ENCODE results near the gene TMEM184C. TPM values are rescaled to one million over a fixed set of nuclear protein-coding genes. Genes with fewer than 3 reads are reported as not detected.
A peak's percentile ranks its signal among the peaks of the same experiment; 100 is the strongest.

TMEM184C gene
- total RNA-seq, 1 experiment from 2014 or later = 43.7 TPM

DNA sequence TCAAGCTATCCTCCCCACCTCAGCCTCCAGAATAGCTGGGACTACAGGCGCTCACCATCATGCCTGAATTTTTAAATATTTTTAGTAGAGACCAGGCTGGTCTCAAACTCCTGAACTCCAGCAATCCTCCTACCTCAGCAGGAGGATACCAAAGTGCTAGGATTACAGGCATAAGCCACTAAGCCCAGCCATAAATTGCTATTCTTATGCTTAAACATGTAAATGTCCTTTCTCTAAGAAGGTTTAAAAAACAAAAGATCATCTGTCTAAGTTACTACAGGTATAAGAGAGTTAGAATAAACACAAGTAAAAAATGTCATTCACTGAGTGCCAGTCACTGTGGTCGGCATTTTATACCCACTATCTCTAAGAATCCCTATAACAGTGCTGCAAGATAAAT is 38.4 kb downstream of the TMEM184C start:
- TF ChIP-seq, protein P1, sequence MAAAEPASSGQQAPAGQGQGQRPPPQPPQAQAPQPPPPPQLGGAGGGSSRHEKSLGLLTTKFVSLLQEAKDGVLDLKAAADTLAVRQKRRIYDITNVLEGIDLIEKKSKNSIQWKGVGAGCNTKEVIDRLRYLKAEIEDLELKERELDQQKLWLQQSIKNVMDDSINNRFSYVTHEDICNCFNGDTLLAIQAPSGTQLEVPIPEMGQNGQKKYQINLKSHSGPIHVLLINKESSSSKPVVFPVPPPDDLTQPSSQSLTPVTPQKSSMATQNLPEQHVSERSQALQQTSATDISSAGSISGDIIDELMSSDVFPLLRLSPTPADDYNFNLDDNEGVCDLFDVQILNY (CRISPR knock-in tag; IDR thresholded peaks at IDR 0.05) = no peak
- TF ChIP-seq, protein P2, sequence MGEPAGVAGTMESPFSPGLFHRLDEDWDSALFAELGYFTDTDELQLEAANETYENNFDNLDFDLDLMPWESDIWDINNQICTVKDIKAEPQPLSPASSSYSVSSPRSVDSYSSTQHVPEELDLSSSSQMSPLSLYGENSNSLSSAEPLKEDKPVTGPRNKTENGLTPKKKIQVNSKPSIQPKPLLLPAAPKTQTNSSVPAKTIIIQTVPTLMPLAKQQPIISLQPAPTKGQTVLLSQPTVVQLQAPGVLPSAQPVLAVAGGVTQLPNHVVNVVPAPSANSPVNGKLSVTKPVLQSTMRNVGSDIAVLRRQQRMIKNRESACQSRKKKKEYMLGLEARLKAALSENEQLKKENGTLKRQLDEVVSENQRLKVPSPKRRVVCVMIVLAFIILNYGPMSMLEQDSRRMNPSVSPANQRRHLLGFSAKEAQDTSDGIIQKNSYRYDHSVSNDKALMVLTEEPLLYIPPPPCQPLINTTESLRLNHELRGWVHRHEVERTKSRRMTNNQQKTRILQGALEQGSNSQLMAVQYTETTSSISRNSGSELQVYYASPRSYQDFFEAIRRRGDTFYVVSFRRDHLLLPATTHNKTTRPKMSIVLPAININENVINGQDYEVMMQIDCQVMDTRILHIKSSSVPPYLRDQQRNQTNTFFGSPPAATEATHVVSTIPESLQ (CRISPR knock-in tag; IDR thresholded peaks at IDR 0.05) = no peak
- no peak for TF ChIP-seq TP53 (CRISPR knock-in tag; IDR thresholded peaks at IDR 0.05)
- TF ChIP-seq JAZF1 (CRISPR knock-in tag; IDR thresholded peaks at IDR 0.05) = no peak
- TF ChIP-seq, protein P3, sequence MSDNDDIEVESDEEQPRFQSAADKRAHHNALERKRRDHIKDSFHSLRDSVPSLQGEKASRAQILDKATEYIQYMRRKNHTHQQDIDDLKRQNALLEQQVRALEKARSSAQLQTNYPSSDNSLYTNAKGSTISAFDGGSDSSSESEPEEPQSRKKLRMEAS (CRISPR knock-in tag; IDR thresholded peaks at IDR 0.05) = no peak
- TF ChIP-seq PRRX2 (CRISPR knock-in tag; IDR thresholded peaks at IDR 0.05) = no peak
- TF ChIP-seq GRHL2 (CRISPR knock-in tag; IDR thresholded peaks at IDR 0.05; ENCODE audit: insufficient replicate concordance, severe bottlenecking) = no peak
- no peak for TF ChIP-seq OVOL2 (CRISPR knock-in tag; IDR thresholded peaks at IDR 0.05; ENCODE audit: borderline replicate concordance)
- TF ChIP-seq, protein P4, sequence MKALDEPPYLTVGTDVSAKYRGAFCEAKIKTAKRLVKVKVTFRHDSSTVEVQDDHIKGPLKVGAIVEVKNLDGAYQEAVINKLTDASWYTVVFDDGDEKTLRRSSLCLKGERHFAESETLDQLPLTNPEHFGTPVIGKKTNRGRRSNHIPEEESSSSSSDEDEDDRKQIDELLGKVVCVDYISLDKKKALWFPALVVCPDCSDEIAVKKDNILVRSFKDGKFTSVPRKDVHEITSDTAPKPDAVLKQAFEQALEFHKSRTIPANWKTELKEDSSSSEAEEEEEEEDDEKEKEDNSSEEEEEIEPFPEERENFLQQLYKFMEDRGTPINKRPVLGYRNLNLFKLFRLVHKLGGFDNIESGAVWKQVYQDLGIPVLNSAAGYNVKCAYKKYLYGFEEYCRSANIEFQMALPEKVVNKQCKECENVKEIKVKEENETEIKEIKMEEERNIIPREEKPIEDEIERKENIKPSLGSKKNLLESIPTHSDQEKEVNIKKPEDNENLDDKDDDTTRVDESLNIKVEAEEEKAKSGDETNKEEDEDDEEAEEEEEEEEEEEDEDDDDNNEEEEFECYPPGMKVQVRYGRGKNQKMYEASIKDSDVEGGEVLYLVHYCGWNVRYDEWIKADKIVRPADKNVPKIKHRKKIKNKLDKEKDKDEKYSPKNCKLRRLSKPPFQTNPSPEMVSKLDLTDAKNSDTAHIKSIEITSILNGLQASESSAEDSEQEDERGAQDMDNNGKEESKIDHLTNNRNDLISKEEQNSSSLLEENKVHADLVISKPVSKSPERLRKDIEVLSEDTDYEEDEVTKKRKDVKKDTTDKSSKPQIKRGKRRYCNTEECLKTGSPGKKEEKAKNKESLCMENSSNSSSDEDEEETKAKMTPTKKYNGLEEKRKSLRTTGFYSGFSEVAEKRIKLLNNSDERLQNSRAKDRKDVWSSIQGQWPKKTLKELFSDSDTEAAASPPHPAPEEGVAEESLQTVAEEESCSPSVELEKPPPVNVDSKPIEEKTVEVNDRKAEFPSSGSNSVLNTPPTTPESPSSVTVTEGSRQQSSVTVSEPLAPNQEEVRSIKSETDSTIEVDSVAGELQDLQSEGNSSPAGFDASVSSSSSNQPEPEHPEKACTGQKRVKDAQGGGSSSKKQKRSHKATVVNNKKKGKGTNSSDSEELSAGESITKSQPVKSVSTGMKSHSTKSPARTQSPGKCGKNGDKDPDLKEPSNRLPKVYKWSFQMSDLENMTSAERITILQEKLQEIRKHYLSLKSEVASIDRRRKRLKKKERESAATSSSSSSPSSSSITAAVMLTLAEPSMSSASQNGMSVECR (CRISPR knock-in tag; IDR thresholded peaks at IDR 0.05; ENCODE audit: borderline replicate concordance) = no peak
- TF ChIP-seq, protein P5, sequence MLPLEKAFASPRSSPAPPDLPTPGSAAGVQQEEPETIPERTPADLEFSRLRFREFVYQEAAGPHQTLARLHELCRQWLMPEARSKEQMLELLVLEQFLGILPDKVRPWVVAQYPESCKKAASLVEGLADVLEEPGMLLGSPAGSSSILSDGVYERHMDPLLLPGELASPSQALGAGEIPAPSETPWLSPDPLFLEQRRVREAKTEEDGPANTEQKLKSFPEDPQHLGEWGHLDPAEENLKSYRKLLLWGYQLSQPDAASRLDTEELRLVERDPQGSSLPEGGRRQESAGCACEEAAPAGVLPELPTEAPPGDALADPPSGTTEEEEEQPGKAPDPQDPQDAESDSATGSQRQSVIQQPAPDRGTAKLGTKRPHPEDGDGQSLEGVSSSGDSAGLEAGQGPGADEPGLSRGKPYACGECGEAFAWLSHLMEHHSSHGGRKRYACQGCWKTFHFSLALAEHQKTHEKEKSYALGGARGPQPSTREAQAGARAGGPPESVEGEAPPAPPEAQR (CRISPR knock-in tag; IDR thresholded peaks at IDR 0.05) = no peak
- TF ChIP-seq, protein P6, sequence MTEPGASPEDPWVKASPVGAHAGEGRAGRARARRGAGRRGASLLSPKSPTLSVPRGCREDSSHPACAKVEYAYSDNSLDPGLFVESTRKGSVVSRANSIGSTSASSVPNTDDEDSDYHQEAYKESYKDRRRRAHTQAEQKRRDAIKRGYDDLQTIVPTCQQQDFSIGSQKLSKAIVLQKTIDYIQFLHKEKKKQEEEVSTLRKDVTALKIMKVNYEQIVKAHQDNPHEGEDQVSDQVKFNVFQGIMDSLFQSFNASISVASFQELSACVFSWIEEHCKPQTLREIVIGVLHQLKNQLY (CRISPR knock-in tag; IDR thresholded peaks at IDR 0.05) = no peak
- CTCF ChIA-PET = interaction anchor here (1.0 kb wide), 1 partner anchor 211 kb away, joined by 3 read pairs; no protein-coding TSS in a partner anchor
- POLR2A ChIA-PET = no interaction called here
- Mint-ChIP-seq H3K9me3 (no peaks in the 10 kb centered on the region), H3K27ac (peak overlapping the region; percentile 84), H3K36me3 (peaks cover 42% of the 10 kb centered on the region), H3K4me1 (peaks cover 15% of the 10 kb centered on the region), H3K4me3 (no peak overlapping the region), H3K27me3 (ENCODE audit: low read depth) (no peaks in the 10 kb centered on the region)
- DNase-seq (ENCODE audit: low spot score) (no peak), ATAC-seq (peak; percentile 90)

DNA sequence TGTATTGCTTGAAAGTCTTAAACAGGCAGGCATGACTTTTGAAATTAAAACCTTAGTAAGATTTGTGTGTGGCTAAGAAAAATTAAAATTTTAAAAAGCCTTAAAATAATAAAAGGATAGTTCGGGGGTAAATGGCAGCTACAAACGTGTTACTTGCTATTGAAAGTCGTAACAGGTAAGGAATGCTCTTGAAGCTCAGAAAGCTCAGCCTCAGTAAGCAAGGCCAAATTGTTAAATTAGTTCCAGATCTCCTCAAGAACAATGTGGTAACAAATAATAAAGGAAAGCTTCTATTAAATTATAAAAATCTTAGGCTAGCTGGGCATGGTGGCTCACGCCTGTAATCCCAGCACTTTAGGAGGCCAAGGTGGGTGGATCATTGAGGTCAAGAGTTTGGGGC is 41.3 kb downstream of the TMEM184C start:
- DNase-seq (ENCODE audit: low spot score) (no peak), ATAC-seq (no peak)
- CTCF ChIA-PET = interaction anchor here (1.8 kb wide), 1 partner anchor 208 kb away, joined by 9 read pairs; no protein-coding TSS in a partner anchor
- H3K4me3 Mint-ChIP-seq = no peak overlapping the region
- POLR2A ChIA-PET = interaction anchor here (0.7 kb wide), 2 partner anchors 9 to 133 kb away, joined by 3 read pairs; no protein-coding TSS in a partner anchor
- H3K9me3 Mint-ChIP-seq = no peaks in the 10 kb centered on the region
- H3K27ac Mint-ChIP-seq = no peak overlapping the region
- H3K4me1 Mint-ChIP-seq = peaks cover 15% of the 10 kb centered on the region
- H3K36me3 Mint-ChIP-seq = peaks cover 45% of the 10 kb centered on the region
- H3K27me3 Mint-ChIP-seq (ENCODE audit: low read depth) = no peaks in the 10 kb centered on the region
- no peak for TF ChIP-seq ZNF671 (CRISPR knock-in tag; IDR thresholded peaks at IDR 0.05)
- TF ChIP-seq, protein P7, sequence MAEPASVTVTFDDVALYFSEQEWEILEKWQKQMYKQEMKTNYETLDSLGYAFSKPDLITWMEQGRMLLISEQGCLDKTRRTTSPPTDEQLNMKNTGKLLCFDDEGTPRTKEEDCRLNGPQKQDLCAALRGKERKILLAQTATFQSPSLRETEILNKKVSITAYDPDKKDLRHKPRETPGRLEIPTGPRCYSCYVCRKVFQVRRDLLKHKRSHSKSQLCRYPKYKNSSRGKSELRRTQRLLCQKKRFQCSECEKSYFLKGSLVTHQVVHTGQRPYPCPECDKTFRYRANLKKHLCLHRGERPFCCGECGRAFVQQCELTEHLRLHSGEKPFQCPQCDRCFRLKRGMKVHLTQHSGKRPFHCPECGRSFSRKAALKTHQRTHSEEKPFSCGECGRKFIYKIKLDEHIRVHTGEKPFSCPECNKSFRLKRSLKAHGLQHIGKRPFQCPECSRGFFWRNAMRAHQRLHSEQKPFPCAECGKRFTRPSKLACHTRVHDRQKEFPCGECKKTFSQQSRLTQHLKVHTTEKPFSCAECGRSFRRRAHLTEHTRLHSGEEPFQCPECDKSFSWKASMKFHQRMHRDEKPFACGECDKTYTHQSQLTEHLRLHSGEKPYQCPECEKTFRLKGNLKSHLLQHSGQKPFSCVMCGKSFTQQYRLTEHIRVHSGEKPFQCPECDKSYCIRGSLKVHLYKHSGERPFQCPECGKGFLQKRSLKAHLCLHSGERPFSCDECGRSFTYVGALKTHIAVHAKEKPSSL (CRISPR knock-in tag; conservative IDR thresholded peaks at IDR 0.05) = no peak
- TF ChIP-seq IRF2 (CRISPR knock-in tag; IDR thresholded peaks at IDR 0.05; ENCODE audit: borderline replicate concordance, low read depth) = no peak
- no peak for TF ChIP-seq RELA (CRISPR knock-in tag; IDR thresholded peaks at IDR 0.05; ENCODE audit: borderline replicate concordance)
- TF ChIP-seq, protein P8, sequence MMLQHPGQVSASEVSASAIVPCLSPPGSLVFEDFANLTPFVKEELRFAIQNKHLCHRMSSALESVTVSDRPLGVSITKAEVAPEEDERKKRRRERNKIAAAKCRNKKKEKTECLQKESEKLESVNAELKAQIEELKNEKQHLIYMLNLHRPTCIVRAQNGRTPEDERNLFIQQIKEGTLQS (CRISPR knock-in tag; conservative IDR thresholded peaks at IDR 0.05) = no peak
- TF ChIP-seq ZNF138 (CRISPR knock-in tag; conservative IDR thresholded peaks at IDR 0.05) = no peak
- TF ChIP-seq, protein P9, sequence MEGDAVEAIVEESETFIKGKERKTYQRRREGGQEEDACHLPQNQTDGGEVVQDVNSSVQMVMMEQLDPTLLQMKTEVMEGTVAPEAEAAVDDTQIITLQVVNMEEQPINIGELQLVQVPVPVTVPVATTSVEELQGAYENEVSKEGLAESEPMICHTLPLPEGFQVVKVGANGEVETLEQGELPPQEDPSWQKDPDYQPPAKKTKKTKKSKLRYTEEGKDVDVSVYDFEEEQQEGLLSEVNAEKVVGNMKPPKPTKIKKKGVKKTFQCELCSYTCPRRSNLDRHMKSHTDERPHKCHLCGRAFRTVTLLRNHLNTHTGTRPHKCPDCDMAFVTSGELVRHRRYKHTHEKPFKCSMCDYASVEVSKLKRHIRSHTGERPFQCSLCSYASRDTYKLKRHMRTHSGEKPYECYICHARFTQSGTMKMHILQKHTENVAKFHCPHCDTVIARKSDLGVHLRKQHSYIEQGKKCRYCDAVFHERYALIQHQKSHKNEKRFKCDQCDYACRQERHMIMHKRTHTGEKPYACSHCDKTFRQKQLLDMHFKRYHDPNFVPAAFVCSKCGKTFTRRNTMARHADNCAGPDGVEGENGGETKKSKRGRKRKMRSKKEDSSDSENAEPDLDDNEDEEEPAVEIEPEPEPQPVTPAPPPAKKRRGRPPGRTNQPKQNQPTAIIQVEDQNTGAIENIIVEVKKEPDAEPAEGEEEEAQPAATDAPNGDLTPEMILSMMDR (IDR thresholded peaks at IDR 0.05) = no peak
- TF ChIP-seq, protein P10, sequence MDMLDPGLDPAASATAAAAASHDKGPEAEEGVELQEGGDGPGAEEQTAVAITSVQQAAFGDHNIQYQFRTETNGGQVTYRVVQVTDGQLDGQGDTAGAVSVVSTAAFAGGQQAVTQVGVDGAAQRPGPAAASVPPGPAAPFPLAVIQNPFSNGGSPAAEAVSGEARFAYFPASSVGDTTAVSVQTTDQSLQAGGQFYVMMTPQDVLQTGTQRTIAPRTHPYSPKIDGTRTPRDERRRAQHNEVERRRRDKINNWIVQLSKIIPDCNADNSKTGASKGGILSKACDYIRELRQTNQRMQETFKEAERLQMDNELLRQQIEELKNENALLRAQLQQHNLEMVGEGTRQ (CRISPR knock-in tag; IDR thresholded peaks at IDR 0.05) = no peak

Data from WTC11 (cell line).